KOPT-K1 (cell line): ENCODE data around the gene CCR2.
"Not testable (repeated sequence)": the region's sequence is repeated elsewhere in the genome, so short reads cannot be mapped to it uniquely, and the experiment has no call there.

Experiments used
- H3K27ac ChIP-seq: fragments of 200-600 bp; sonication (generic); 2 replicates; pipeline ENCODE4 v1.5.1; 2016; ENCODE audit warnings: antibody characterized with exemption, mild to moderate bottlenecking, low read depth, low read length; ENCODE audit not compliant: poor library complexity, severe bottlenecking
- H3K36me3 ChIP-seq: fragments of 200-600 bp; sonication (generic); 2 replicates; pipeline ENCODE4 v1.5.1; 2017; ENCODE audit warnings: antibody characterized with exemption, mild to moderate bottlenecking, low read length, moderate library complexity; ENCODE audit not compliant: insufficient read depth
- H3K9me3 ChIP-seq: fragments of 200-600 bp; sonication (generic); 2 replicates; pipeline ENCODE4 v1.5.1; 2017; ENCODE audit warnings: antibody characterized with exemption, low read length, mild to moderate bottlenecking; ENCODE audit not compliant: insufficient read depth, poor library complexity, severe bottlenecking

Gene CCR2

GRCh38 chr3:46399557-46399956, 45.6 kb downstream of the CCR2 start:
- Histone ChIP-seq H3K9me3 (no peaks in the 10 kb centered on the region), H3K27ac (peak overlapping the region; percentile 4), H3K36me3 (no peaks in the 10 kb centered on the region)

GRCh38 chr3:46400000-46400734, 46.3 kb downstream of the CCR2 start:
- Histone ChIP-seq H3K36me3 (no peaks in the 10 kb centered on the region), H3K27ac (peak overlapping the region; percentile 4), H3K9me3 (no peaks in the 10 kb centered on the region)

GRCh38 chr3:46400846-46401245, 46.9 kb downstream of the CCR2 start:
- Histone ChIP-seq H3K36me3 (no peaks in the 10 kb centered on the region), H3K9me3 (no peaks in the 10 kb centered on the region), H3K27ac (no peak overlapping the region)

GRCh38 chr3:46401579-46401978, 47.7 kb downstream of the CCR2 start:
- Histone ChIP-seq H3K9me3 (no peaks in the 10 kb centered on the region), H3K27ac (no peak overlapping the region), H3K36me3 (no peaks in the 10 kb centered on the region)

GRCh38 chr3:46402902-46403301, 49.0 kb downstream of the CCR2 start:
- not testable (repeated sequence) for H3K27ac ChIP-seq, H3K36me3 ChIP-seq, H3K9me3 ChIP-seq

GRCh38 chr3:46405301-46406019, 51.5 kb downstream of the CCR2 start:
- Histone ChIP-seq H3K9me3 (no peaks in the 10 kb centered on the region), H3K27ac (no peak overlapping the region), H3K36me3 (peaks cover 7% of the 10 kb centered on the region; the same call in 1 of the 2 replicates)

- H3K27ac ChIP-seq, result peak overlapping the region; percentile 84
- H3K36me3 ChIP-seq, result peaks cover 7% of the 10 kb centered on the region; the same call in 1 of the 2 replicates
- no peaks in the 10 kb centered on the region for H3K9me3 ChIP-seq
These were observed 52.5 kb downstream of the CCR2 start for GRCh38 chr3:46406443-46406787.

- Histone ChIP-seq H3K27ac (peak within 1 kb of the TSS; percentile 84), H3K9me3 (no peaks in the 10 kb centered on the region), H3K36me3 (peaks cover 7% of the 10 kb centered on the region; the same call in 1 of the 2 replicates)
These were observed 53.1 kb downstream of the CCR2 start, which contains the start of the genes CCR5AS and CCRL2 for GRCh38 chr3:46406788-46407611. TSS of gene CCR5AS (minus strand) at chr3:46407066. TSS of gene CCRL2 (plus strand) at chr3:46407259. CDS start at chr3:46408080, 821 bp downstream.

- H3K9me3 ChIP-seq, result no peaks in the 10 kb centered on the region
- peaks cover 7% of the 10 kb centered on the region; the same call in 1 of the 2 replicates for H3K36me3 ChIP-seq
- peak overlapping the region; percentile 84 for H3K27ac ChIP-seq
These were observed 54.1 kb downstream of the CCR2 start for GRCh38 chr3:46407970-46408369.

GRCh38 chr3:46408853-46409252, 54.9 kb downstream of the CCR2 start:
- Histone ChIP-seq H3K27ac (peak overlapping the region; percentile 84), H3K9me3 (no peaks in the 10 kb centered on the region), H3K36me3 (peaks cover 7% of the 10 kb centered on the region; the same call in 1 of the 2 replicates)

GRCh38 chr3:46409739-46410489, 56.0 kb downstream of the CCR2 start:
- H3K27ac ChIP-seq, result peak overlapping the region; percentile 84
- peaks cover 7% of the 10 kb centered on the region; the same call in 1 of the 2 replicates for H3K36me3 ChIP-seq
- H3K9me3 ChIP-seq, result no peaks in the 10 kb centered on the region
